Activated CD4-positive, alpha-beta T cell treated with anti-CD3 and anti-CD28 coated beads for 48 hours (primary cell): ENCODE results near the gene ZDHHC11.
"Not testable (repeated sequence)": the region's sequence is repeated elsewhere in the genome, so short reads cannot be mapped to it uniquely, and the experiment has no call there.

Experiments
- DNase-seq: peaks from one replicate; pipeline ENCODE4 v3.0.0-alpha.2; 2020

Gene ZDHHC11

DNA sequence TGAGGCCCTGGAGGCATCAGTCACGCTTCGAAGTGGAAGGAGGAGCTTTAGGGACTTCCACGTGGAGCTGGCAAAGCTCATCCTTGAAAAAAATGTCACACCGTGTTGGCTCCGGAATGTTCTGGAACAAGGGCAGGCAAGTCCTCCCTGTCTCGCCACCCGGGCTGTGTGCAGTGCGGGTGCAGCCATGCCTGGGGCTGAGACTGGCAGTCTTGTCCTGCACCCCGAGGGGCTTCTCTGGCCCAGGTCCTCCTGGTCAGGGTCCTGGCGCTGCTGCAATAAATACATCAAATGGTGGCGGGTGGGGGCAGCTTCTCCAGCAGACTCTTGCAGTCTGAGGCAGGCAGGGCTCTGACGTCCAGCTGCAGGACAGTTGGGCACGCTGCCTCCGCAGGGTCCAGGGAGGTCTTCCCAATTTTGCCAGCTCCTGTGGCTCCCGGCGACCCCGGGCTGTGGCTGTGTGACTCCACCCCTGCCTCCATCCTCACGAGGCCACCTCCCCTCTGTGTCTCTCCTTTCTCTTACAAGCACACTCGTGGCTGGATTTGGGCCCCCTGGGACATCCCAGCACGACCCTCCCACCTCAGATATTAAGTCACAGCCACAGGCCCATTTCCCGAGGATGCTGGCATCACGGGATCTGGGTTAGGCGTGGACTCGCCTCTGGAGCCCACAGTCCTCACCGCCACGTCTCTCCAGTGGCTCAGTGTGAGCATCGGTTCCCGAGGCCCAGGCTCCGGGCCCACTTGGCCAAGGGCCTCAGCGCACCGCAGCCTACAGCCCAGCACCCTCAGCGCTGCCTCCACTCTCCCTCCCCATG, 8.2 kb downstream of the ZDHHC11 start:
- DNase-seq = not testable (repeated sequence)

DNA sequence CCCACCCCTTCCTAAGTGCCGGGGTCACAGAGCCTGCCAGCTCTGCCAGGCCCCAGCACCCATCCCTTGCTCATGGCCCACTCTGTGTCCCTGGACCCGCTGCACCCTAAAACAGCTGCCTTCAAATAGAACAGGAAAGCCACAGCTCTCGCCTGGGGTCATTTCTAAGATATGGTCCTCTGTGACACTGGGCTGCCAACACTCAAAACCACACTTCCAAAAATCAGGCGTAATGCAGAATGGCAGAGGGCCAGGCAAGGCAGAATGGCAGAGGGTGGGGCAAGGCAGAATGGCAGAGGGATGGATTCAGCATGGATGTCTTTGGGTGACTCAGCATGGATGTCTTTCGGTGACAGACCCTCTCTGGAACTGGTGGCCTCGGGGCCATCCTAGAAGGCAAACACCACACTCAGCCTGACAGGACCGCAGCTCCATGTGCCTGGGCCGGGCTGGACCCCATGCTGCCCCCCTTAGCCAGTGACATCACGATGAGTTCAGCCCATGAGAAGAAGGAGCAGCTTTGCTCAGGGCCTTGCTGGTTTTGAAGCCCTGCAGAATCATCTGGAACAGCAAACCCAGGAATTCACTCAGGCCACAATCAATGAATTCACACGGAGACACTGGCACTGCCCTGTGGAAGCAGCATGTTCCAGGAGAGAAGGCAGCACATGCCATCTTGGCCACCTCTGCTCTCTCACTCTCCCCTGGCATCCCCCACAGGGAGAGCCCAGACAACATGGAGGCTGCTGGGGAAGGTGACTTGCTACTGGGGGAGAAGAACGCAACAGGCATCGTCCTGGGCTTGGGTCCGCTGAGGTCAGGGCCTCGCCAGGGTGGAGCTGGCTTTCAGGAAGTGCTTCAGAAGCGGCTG, 9.0 kb downstream of the ZDHHC11 start:
- not testable (repeated sequence) for DNase-seq

- not testable (repeated sequence) for DNase-seq
These were observed 9.8 kb downstream of the ZDHHC11 start for GRCh38 chr5:840974-841435.

DNA sequence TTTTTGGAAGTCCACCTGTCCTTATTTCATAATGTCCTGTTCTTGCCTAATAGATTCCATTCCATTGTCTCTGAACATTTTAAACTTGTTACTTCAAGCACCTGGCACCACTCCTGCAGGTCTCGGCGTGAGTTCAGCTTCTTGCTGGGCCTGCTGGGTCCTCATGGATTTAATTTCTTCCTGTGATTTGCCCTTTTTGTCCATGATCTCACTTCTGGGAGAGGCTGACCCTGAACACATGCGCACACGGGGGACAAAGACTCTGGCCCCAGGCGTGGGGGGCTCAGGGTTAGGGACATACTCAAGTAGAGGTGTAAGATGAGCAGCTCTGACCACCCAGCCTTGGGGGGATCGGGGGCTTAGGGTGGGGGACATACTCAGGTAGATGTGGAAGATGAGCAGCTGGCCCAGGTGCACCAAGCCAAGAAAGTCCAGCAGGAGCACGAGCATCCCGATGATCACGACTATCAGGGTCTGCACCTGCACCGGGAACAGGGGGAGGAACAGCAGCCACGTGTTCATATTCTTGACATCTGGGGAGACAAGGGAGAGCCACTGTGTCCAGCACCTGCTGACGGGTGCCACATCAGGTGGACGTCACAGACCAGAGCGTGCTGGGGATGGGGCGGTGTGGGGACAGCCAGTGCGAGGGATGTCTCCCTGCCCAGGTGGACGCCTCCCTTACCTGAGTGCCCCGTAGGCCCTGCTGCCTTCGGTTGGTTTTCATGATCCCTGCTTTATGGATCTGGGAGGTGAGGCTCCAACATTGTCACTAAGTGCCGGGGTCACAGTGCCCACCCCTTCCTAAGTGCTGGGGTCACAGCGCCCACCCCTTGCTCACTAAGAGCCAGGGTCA, 10.4 kb downstream of the ZDHHC11 start:
- not testable (repeated sequence) for DNase-seq

DNA sequence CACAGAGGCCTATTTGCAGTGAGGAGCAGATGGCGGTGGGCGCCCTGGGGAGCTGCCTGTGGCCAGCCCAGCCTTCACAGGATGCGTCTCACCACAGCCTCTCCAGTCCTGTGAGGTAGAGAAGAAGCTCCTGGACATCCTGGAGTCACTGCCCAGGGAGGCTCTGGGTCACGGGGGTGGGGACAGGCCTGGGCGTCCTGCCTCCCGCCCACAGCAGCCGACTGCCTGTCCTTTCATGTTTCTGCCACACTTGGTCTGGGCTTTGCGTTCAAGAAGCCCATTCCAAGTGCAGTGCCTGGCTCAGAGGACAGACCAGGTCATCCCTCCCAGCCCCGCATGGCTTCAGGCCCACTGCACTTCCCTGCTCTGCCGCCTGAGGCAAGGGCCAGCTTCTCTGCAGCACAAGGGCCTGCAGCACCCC, 12.3 kb downstream of the ZDHHC11 start:
- not testable (repeated sequence) for DNase-seq

DNA sequence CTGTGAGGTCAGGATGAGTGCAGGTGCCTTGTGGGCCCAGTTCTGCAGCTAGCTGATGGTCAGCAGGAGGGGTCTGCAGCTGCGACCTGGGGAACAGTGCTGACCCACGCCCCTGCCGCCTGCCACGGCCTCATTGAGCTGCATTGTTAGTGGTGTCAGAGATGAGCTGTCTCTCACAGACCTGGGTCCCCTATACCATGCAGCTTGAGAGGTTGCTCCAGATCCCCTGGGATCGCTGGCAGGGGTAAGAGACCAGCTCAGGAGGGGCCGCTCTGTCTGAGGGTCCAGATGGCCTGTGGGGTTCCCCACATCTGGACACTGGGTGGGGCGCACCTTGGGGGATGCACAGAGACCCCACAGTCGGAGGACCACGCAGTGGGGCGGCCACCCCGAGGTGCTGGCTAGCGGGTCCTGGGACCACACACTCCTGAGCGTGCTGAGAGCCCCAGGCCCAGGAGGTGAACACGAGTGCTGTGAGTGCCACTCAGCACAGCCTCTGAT, 13.1 kb downstream of the ZDHHC11 start:
- not testable (repeated sequence) for DNase-seq

GRCh38 chr5:835933-836612, 14.7 kb downstream of the ZDHHC11 start:
- DNase-seq = not testable (repeated sequence)

- not testable (repeated sequence) for DNase-seq
These were observed 16.8 kb downstream of the ZDHHC11 start for GRCh38 chr5:834013-834412.

GRCh38 chr5:828194-828593, 22.6 kb downstream of the ZDHHC11 start:
- not testable (repeated sequence) for DNase-seq

DNA sequence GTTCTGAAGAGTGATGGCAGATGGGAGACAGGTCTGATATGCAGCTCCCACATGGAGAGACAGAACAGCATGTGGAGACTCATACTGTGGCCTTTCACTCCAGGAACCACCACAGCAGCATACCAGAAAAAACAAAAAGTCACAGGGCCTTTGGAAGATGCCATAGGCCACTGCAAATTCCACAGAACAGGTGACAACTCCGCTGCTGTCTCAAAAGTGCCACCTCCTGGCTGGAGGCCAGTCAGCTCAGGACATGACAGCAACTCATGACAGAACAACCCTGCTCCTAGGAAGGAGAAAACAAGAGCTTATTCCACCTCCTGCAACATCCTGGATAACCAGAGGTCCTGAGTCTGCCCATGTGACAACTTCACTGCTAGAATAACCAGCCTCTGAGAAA, 25.2 kb downstream of the ZDHHC11 start:
- not testable (repeated sequence) for DNase-seq

DNA sequence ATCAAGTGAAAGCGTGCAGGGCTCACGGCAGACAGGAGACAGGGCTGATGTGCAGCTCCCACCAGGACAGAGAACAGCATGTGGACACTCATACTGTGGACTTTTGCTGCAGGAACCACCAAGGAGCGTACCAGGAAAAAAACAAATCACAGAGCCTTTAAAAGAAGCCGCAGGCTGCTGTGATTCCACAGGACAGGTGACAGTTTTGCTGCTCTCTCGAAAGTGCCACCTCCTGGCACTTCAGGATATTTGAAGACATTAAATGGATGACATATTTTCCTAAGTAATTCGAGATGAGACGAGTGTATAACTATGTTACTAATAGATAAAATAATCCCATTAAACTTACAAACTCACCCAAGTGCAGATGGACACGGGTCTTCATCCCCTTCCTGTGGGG, 29.3 kb downstream of the ZDHHC11 start:
- DNase-seq = no peak

GRCh38 chr5:820245-820644, 30.5 kb downstream of the ZDHHC11 start:
- DNase-seq = no peak

DNA sequence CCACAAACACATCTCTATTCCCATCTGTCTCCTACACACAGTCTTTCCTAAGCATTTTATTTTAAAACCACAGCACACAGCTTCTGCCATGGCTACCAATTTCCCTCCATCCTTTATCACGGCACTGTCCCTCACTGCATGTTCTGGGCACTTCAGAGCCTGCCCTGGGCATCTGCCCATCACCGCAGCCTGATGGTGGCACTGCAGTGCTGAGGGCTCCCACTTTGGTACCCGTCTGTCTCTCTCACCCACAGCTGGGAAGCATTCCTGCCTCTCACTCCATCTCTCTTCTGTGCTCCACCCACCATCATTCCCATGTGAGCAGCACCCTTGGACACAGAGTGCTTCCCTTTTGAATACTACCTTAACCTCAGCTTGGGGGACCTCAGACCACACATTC, 31.7 kb downstream of the ZDHHC11 start:
- no peak for DNase-seq

DNA sequence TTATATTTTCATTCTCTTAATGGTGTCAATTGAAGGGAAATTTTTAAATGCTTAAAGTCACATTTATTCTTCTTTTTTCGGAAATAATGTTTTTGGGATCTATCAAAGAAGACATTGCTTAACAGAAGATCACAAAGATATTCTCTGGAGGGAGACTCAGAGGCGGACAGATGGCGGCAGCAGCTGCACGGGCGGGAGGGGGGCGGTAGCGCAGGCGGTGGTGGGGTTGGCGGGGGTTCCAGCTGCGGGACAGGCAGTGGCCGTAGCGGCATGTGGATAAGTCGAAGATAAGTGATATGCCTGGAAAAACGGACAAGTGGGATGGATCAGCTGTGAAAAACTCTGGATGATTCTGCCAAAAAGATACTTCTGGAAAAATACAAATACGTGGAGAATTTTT, 34.6 kb downstream of the ZDHHC11 start:
- no peak for DNase-seq

GRCh38 chr5:815449-815848, 35.3 kb downstream of the ZDHHC11 start:
- DNase-seq = no peak

- DNase-seq = not testable (repeated sequence)
These were observed 37.2 kb downstream of the ZDHHC11 start for GRCh38 chr5:813575-813974.

DNA sequence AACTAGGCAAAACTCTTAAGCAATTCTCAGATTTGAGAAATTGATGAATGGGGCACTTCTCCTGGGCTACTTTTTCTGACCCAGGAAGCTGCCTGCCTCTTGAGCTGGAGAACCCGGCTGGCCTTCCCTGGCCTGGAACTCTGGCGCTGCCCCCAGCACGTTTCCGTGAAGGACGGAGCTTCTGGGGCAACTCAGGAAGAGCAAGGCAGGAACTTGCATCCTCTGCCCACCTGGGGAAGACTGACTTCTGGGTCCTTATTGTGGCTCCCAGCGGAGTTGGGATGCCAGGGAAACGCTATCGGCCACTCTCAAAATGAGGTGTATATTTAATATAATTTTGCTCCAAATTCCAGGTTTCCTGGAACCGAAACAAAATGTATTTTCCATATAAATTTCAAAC, 39.4 kb downstream of the ZDHHC11 start:
- DNase-seq = not testable (repeated sequence)

DNA sequence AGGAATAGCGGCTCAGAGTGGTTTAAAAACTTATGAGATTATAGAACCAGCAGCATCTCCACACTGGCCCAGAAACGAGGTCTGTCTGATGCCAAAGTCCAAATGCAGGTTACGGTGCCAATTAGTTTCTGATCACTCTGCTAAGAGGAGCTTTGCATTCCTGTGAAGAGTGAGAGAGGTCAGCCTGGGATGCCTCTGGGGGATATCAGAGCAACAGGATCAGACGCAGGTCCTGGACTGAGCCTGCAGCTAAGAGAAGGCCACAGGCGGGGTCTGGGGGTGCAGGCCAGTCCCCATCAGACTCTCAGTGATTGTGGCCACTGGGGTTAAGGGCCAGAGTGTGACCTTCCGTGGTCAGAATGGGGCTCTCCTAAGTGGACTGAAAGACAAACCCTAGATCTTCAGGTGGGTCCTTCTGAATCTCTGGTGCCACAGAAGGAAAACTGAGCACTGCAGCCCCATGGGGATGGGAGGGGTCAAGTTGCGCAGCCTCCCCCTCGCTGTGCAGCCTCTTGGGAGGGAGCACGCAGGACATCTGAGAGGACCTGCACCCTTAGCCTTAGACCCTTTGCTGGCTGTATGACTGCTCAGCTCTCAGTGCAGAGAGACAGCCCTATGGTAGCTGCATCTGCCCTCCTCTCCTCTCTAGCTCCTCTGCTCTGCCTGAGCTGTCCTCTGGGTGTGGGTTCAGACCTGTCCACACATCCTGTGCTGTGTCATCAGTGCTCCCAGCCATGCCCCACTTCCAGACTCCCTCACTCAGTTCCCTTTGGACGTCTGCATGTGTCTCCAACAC, 42.9 kb downstream of the ZDHHC11 start:
- not testable (repeated sequence) for DNase-seq

DNA sequence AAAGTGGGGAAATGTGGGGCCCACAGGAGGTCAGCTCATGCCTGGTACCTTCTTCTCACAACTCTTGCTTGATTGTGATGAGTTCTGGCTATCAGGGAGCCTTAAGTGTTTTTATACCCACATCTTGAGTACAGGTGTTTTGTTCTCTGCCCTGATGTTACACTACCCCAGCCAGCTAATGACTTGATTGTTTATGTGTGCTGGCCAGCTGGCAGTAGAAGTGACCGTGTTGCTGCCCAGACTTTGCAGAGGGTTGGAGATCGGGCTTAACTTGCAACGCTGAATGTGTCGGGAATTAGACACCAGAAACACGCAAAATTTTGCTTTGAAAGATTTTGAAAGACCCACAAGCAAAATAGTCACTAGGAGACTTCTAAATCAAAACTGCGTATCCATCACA, 49.3 kb downstream of the ZDHHC11 start:
- no peak for DNase-seq

DNA sequence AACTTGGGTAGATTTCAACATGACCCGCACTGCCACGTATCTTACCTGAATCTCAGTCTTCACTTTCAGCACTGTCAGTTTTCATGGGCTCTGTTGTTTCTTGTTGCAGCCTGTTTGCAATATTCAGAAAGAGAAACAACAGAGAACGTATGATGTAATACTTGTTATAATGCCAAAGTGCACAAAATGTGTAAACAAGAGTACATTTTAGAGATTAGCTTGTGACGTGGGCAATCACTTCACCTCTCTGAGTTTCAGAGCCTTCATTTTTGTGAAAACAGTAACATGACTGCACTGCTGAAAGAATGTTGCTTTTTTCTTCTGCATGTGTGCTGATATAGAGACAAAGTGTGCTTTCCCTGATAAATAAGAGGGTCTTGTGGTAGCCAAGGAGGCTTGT, 49.7 kb downstream of the ZDHHC11 start:
- DNase-seq = not testable (repeated sequence)
